ENCODE data around the gene ENTPD6.
"Not testable (repeated sequence)": the region's sequence is repeated elsewhere in the genome, so short reads cannot be mapped to it uniquely, and the experiment has no call there.

ENTPD6 gene

DNA sequence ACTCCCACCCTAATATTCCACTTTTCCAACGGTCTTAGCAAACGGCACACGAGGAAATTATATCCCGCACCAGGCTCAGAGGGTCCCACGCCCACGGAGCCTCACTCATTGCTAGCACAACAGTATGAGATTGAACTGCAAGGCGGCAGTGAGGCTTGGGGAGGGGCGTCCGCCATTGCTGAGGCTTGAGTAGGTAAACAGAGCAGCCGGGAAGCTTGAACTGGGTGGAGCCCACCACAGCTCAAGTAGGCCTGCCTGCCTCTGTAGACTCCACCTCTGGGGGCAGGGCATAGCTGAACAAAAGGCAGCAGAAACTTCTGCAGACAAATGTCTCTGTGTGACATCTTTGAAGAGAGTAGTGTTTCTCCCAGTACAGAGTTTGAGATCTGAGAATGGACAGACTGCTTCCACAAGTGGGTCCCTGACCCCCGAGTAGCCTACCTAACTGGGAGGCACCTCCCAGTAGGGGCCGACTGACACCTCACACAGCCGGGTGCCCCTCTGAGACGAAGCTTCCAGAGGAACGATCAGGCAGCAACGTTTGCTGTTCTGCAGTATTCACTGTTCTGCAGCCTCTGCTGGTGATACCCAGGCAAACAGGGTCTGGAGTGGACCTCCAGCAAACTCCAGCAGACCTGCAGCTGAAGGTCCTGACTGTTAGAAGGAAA is 65.4 kb downstream of the ENTPD6 start:
- Histone ChIP-seq H3K36me3 (ENCODE audit: control insufficient read depth in 1 of 2, insufficient read depth in 2 of 2, low read depth in 1 of 2, low read length in 2 of 2) (peaks cover 30 to 35% of the 10 kb centered on the region in 2 experiments), H3K4me1 (ENCODE audit: control insufficient read depth, insufficient read depth, low read depth, low read length) (peaks cover 21% of the 10 kb centered on the region)
- not testable (repeated sequence) for H3K18ac ChIP-seq (ENCODE audit: low read depth in 1 of 2, low read length in 2 of 2); H3K9ac ChIP-seq (ENCODE audit: low read length); H2BK15ac ChIP-seq (ENCODE audit: low read depth, poor library complexity, severe bottlenecking); H3K14ac ChIP-seq (ENCODE audit: low read length in 2 of 2); DNase-seq; H2BK12ac ChIP-seq (ENCODE audit: low read length in 2 of 2); H4K91ac ChIP-seq (ENCODE audit: low read length); H2AFZ ChIP-seq (ENCODE audit: low read depth, low read length); H2BK5ac ChIP-seq (ENCODE audit: low read depth, low read length, poor library complexity, severe bottlenecking); H4K8ac ChIP-seq (ENCODE audit: low read length); H3K4me2 ChIP-seq (ENCODE audit: low read length, poor library complexity, severe bottlenecking); H2BK120ac ChIP-seq (ENCODE audit: low read depth, low read length); H3K27me3 ChIP-seq (ENCODE audit: control insufficient read depth in 1 of 2, insufficient read depth in 1 of 2, low read length in 2 of 2); H3K27ac ChIP-seq (ENCODE audit: low read length, poor library complexity, severe bottlenecking); H3K4me3 ChIP-seq (ENCODE audit: insufficient read depth in 1 of 2, low read depth in 1 of 2, low read length in 2 of 2); H2AK5ac ChIP-seq (ENCODE audit: low read length, severe bottlenecking); H3K79me1 ChIP-seq (replicated peaks; ENCODE audit: low read length, poor library complexity, severe bottlenecking); H3K23ac ChIP-seq (ENCODE audit: low read length in 2 of 2); H3K4ac ChIP-seq (ENCODE audit: low read depth in 1 of 2, low read length in 2 of 2); H3K9me3 ChIP-seq (ENCODE audit: control insufficient read depth, low read length)
- 89% methylated on average over 13 of the region's 16 CpGs for WGBS

- no peaks in the 10 kb centered on the region for H3K27me3 ChIP-seq (ENCODE audit: control insufficient read depth in 1 of 2, insufficient read depth in 1 of 2, low read length in 2 of 2)
- no peak overlapping the region for H3K27ac ChIP-seq (ENCODE audit: low read length, poor library complexity, severe bottlenecking)
- no peaks in the 10 kb centered on the region for H3K9me3 ChIP-seq (ENCODE audit: control insufficient read depth, low read length)
- H2BK15ac ChIP-seq (ENCODE audit: low read depth, poor library complexity, severe bottlenecking): no peak overlapping the region
- WGBS: 96% methylated on average over 11 of the region's 11 CpGs
- no peak overlapping the region for H3K4me2 ChIP-seq (ENCODE audit: low read length, poor library complexity, severe bottlenecking)
- no peak overlapping the region for H2AFZ ChIP-seq (ENCODE audit: low read depth, low read length)
- H2BK12ac ChIP-seq (ENCODE audit: low read length in 2 of 2): no peak overlapping the region
- H4K91ac ChIP-seq (ENCODE audit: low read length): peak overlapping the region; percentile 21
- H3K4me3 ChIP-seq (ENCODE audit: insufficient read depth in 1 of 2, low read depth in 1 of 2, low read length in 2 of 2): no peak overlapping the region
- no peak overlapping the region for H3K18ac ChIP-seq (ENCODE audit: low read depth in 1 of 2, low read length in 2 of 2)
- DNase-seq: no peak
- H3K4ac ChIP-seq (ENCODE audit: low read depth in 1 of 2, low read length in 2 of 2): no peak overlapping the region
- H3K79me1 ChIP-seq (replicated peaks; ENCODE audit: low read length, poor library complexity, severe bottlenecking): peaks cover 23% of the 10 kb centered on the region
- H3K14ac ChIP-seq (ENCODE audit: low read length in 2 of 2): no peak overlapping the region
- H3K4me1 ChIP-seq (ENCODE audit: control insufficient read depth, insufficient read depth, low read depth, low read length): peaks cover 20% of the 10 kb centered on the region
- no peak overlapping the region for H2AK5ac ChIP-seq (ENCODE audit: low read length, severe bottlenecking)
- peaks cover 53 to 59% of the 10 kb centered on the region in 2 experiments for H3K36me3 ChIP-seq (ENCODE audit: control insufficient read depth in 1 of 2, insufficient read depth in 2 of 2, low read depth in 1 of 2, low read length in 2 of 2)
- no peak overlapping the region for H3K23ac ChIP-seq (ENCODE audit: low read length in 2 of 2)
- H4K8ac ChIP-seq (ENCODE audit: low read length): peak overlapping the region; percentile 42
- H2BK5ac ChIP-seq (ENCODE audit: low read depth, low read length, poor library complexity, severe bottlenecking): no peak overlapping the region
- no peak overlapping the region for H3K9ac ChIP-seq (ENCODE audit: low read length)
- H2BK120ac ChIP-seq (ENCODE audit: low read depth, low read length): no peak overlapping the region
These were observed 73.7 kb downstream of the ENTPD6 start for GRCh38 chr20:25269057-25269832.

GRCh38 chr20:25269833-25270170 is 74.3 kb downstream of the ENTPD6 start:
- H2BK12ac ChIP-seq (ENCODE audit: low read length in 2 of 2): no peak overlapping the region
- no peak overlapping the region for H3K4me2 ChIP-seq (ENCODE audit: low read length, poor library complexity, severe bottlenecking)
- H2AK5ac ChIP-seq (ENCODE audit: low read length, severe bottlenecking): no peak overlapping the region
- WGBS: 100% methylated on average over 6 of the region's 6 CpGs
- no peak overlapping the region for H2AFZ ChIP-seq (ENCODE audit: low read depth, low read length)
- no peak overlapping the region for H2BK5ac ChIP-seq (ENCODE audit: low read depth, low read length, poor library complexity, severe bottlenecking)
- no peak overlapping the region for H3K9ac ChIP-seq (ENCODE audit: low read length)
- no peak overlapping the region for H3K18ac ChIP-seq (ENCODE audit: low read depth in 1 of 2, low read length in 2 of 2)
- peaks cover 23% of the 10 kb centered on the region for H3K4me1 ChIP-seq (ENCODE audit: control insufficient read depth, insufficient read depth, low read depth, low read length)
- no peak overlapping the region for H4K8ac ChIP-seq (ENCODE audit: low read length)
- no peak overlapping the region for H4K91ac ChIP-seq (ENCODE audit: low read length)
- no peak overlapping the region for H2BK15ac ChIP-seq (ENCODE audit: low read depth, poor library complexity, severe bottlenecking)
- DNase-seq: no peak
- H3K4ac ChIP-seq (ENCODE audit: low read depth in 1 of 2, low read length in 2 of 2): no peak overlapping the region
- no peak overlapping the region for H3K4me3 ChIP-seq (ENCODE audit: insufficient read depth in 1 of 2, low read depth in 1 of 2, low read length in 2 of 2)
- no peaks in the 10 kb centered on the region for H3K9me3 ChIP-seq (ENCODE audit: control insufficient read depth, low read length)
- no peak overlapping the region for H3K27ac ChIP-seq (ENCODE audit: low read length, poor library complexity, severe bottlenecking)
- no peak overlapping the region for H2BK120ac ChIP-seq (ENCODE audit: low read depth, low read length)
- no peak overlapping the region for H3K23ac ChIP-seq (ENCODE audit: low read length in 2 of 2)
- peaks cover 58 to 65% of the 10 kb centered on the region in 2 experiments for H3K36me3 ChIP-seq (ENCODE audit: control insufficient read depth in 1 of 2, insufficient read depth in 2 of 2, low read depth in 1 of 2, low read length in 2 of 2)
- no peak overlapping the region for H3K14ac ChIP-seq (ENCODE audit: low read length in 2 of 2)
- no peaks in the 10 kb centered on the region for H3K27me3 ChIP-seq (ENCODE audit: control insufficient read depth in 1 of 2, insufficient read depth in 1 of 2, low read length in 2 of 2)
- H3K79me1 ChIP-seq (replicated peaks; ENCODE audit: low read length, poor library complexity, severe bottlenecking): peaks cover 28% of the 10 kb centered on the region

DNA sequence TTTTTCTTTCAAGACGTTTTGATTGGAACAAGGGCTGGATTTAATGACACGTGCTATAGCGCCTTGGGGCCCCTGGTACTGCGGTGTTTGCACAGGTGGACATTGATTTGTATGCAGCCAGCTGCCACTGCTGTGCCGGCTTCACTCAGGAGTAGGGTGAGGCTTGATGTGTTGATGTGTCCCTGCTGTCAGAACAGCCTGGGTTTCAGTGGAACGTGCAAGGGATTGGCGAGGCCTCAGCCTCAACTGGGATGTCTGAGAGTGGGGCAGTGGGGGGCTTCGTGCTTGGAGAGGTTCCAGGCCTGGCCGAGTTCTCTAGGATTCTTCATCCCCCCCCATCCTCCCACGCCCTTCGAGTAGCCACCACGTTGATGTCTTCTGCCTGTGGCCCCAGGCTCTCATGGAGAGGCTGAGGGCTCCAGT is 75.3 kb downstream of the ENTPD6 start:
- peaks cover 35% of the 10 kb centered on the region for H3K79me1 ChIP-seq (replicated peaks; ENCODE audit: low read length, poor library complexity, severe bottlenecking)
- no peak overlapping the region for H2BK5ac ChIP-seq (ENCODE audit: low read depth, low read length, poor library complexity, severe bottlenecking)
- H3K4ac ChIP-seq (ENCODE audit: low read depth in 1 of 2, low read length in 2 of 2): no peak overlapping the region
- peaks cover 69 to 75% of the 10 kb centered on the region in 2 experiments for H3K36me3 ChIP-seq (ENCODE audit: control insufficient read depth in 1 of 2, insufficient read depth in 2 of 2, low read depth in 1 of 2, low read length in 2 of 2)
- H3K9me3 ChIP-seq (ENCODE audit: control insufficient read depth, low read length): no peaks in the 10 kb centered on the region
- H3K27ac ChIP-seq (ENCODE audit: low read length, poor library complexity, severe bottlenecking): no peak overlapping the region
- H3K4me2 ChIP-seq (ENCODE audit: low read length, poor library complexity, severe bottlenecking): no peak overlapping the region
- no peak overlapping the region for H2BK12ac ChIP-seq (ENCODE audit: low read length in 2 of 2)
- no peak overlapping the region for H3K14ac ChIP-seq (ENCODE audit: low read length in 2 of 2)
- H4K8ac ChIP-seq (ENCODE audit: low read length): no peak overlapping the region
- H2AK5ac ChIP-seq (ENCODE audit: low read length, severe bottlenecking): no peak overlapping the region
- WGBS: 95% methylated on average over 10 of the region's 12 CpGs
- no peak overlapping the region for H3K23ac ChIP-seq (ENCODE audit: low read length in 2 of 2)
- H3K18ac ChIP-seq (ENCODE audit: low read depth in 1 of 2, low read length in 2 of 2): no peak overlapping the region
- no peak overlapping the region for H3K4me3 ChIP-seq (ENCODE audit: insufficient read depth in 1 of 2, low read depth in 1 of 2, low read length in 2 of 2)
- H2BK15ac ChIP-seq (ENCODE audit: low read depth, poor library complexity, severe bottlenecking): no peak overlapping the region
- no peak overlapping the region for H2AFZ ChIP-seq (ENCODE audit: low read depth, low read length)
- no peak overlapping the region for H3K9ac ChIP-seq (ENCODE audit: low read length)
- no peak overlapping the region for H4K91ac ChIP-seq (ENCODE audit: low read length)
- peaks cover 28% of the 10 kb centered on the region for H3K4me1 ChIP-seq (ENCODE audit: control insufficient read depth, insufficient read depth, low read depth, low read length)
- no peak for DNase-seq
- no peak overlapping the region for H2BK120ac ChIP-seq (ENCODE audit: low read depth, low read length)
- no peaks in the 10 kb centered on the region for H3K27me3 ChIP-seq (ENCODE audit: control insufficient read depth in 1 of 2, insufficient read depth in 1 of 2, low read length in 2 of 2)
